HL-60/S4 (cell line): ENCODE results near the gene ZNF79.

Experiments
- in situ Hi-C: fragments of 300-500 bp; cut with MboI; formaldehyde crosslinking; loops from 2 replicates; pipeline ENCODE4 v1.14.3; 2022; ENCODE audit warnings: low sequenced_read_pairs

ZNF79 gene

DNA sequence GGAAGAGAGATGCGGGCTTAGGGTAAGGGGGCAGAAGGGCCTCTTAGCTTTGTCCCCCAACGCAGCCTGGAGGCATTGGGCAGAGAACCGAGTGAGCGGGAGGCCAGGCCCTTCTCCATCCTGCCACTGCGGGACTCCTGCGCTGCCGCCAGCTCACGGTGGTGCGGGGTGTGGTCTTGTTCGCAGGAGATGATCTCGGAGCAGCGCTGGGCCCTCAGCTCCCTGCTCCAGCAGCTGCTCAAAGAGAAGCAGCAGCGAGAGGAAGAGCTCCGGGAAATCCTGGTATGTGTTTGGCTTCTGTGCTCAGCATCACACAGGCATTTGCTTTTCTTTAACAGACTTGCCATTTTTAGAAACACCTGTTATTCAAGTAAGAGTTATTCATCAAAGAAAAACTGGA is 68.4 kb downstream of the ZNF79 start:
- in situ Hi-C loops = loop anchor here (10.0 kb wide), 1 partner anchor 432 kb away; no protein-coding TSS in a partner anchor

DNA sequence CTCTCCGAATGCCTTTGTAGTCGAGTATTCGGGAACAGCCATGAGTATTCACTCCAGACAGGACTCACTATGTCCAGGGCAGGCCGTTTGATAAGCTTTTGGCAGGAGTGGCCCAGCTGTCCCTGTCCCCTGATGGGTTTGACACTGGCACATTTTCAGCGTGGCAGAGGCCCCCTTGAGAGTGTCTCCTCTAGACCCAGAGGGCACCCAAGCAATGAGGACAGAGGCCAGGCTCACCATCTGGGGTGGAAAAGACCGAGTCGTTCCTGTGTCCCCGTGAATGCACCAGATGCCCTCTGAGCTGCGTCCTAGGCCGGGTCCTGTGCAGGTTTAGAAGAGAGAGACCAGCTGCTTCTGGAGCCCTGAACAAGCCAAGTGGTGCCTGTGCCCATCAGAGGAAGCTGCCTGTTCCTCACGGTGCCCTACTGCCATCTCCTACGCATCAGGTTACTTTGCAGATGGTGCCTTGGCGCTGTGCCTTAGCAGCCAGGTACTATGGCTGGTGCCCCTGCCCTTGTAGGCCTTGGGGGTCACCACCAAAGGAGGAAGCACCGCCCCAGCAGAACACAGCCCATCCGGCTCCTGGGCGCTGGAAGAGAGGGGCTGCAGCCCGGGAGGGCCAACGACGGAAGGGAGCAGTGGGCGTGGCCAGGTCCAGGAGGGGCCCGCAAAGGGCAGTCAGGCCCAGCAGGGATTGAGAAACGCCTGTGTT is 69.6 kb downstream of the ZNF79 start:
- in situ Hi-C loops = loop anchor here (10.0 kb wide), 1 partner anchor 431 kb away; no protein-coding TSS in a partner anchor

DNA sequence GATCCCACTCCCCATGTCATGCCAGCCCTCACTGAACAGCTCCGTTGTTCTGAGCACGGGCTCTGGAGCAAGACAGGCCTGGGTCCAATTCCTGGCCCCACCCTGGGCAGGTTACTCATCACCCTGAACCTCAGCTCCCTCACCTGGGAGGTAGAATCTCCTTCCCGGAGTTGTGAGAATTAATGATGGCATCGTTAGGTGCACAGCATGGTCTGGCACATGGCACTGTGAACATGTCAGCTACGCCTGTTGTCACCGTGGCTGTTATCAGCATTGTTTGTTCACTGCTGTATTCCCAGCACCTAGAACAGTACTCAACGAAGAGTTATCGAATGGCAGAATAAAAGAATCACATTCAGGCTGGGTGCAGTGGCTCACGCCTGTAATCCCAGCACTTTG is 70.1 kb downstream of the ZNF79 start:
- in situ Hi-C loops = loop anchor here (10.0 kb wide), 1 partner anchor 430 kb away; no protein-coding TSS in a partner anchor
